ENCODE results near the gene ADTRP.

- no peak for TF ChIP-seq POLR2A (IDR thresholded peaks at IDR 0.05)
- TF ChIP-seq, protein P1, sequence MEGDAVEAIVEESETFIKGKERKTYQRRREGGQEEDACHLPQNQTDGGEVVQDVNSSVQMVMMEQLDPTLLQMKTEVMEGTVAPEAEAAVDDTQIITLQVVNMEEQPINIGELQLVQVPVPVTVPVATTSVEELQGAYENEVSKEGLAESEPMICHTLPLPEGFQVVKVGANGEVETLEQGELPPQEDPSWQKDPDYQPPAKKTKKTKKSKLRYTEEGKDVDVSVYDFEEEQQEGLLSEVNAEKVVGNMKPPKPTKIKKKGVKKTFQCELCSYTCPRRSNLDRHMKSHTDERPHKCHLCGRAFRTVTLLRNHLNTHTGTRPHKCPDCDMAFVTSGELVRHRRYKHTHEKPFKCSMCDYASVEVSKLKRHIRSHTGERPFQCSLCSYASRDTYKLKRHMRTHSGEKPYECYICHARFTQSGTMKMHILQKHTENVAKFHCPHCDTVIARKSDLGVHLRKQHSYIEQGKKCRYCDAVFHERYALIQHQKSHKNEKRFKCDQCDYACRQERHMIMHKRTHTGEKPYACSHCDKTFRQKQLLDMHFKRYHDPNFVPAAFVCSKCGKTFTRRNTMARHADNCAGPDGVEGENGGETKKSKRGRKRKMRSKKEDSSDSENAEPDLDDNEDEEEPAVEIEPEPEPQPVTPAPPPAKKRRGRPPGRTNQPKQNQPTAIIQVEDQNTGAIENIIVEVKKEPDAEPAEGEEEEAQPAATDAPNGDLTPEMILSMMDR (IDR thresholded peaks at IDR 0.05) = no peak
Measured at GRCh38 chr6:11752360-11752759, 26.2 kb downstream of the ADTRP start.

Data from uterus (tissue), 2 donors.